K562 (cell line): Measurements from ENCODE around the gene TXLNG. TPM values are rescaled to one million over a fixed set of nuclear protein-coding genes. Genes with fewer than 3 reads are reported as not detected.

Source experiments
- ATAC-seq: fragments of 200-7000 bp; cut with Tn5 transposase; 3 replicates; pipeline ENCODE4 v1.9.1; 2020; ENCODE audit warnings: moderate library complexity
- BruUV-seq: library from RNA; stranded (reverse); fragments of 400-500 nt; replicated peaks from 2 replicates; lab custom pipeline; 2021; lab: Mats Ljungman, UMichigan
- CTCF ChIA-PET: fragments of 300-600 bp; formaldehyde crosslinking; extraction: SDS; loops from one replicate; lab custom pipeline; 2021; ENCODE audit warnings: low intra/inter-chr PET ratio; lab: Yijun Ruan, JAX
- POLR2A ChIA-PET: fragments of 300-600, 350-650 bp; sonication (Branson Sonifier 250); formaldehyde crosslinking; extraction: SDS; loops from one replicate; lab custom pipeline; 2021; ENCODE audit warnings: antibody characterized with exemption, inconsistent platforms; lab: Yijun Ruan, JAX
- DNase-seq, 4 experiments: peaks; one replicate each; pipeline versions ENCODE4 v3.0.0 to v3.0.0-alpha.2; 2011 to 2018; ENCODE audit warnings: low spot score in 3 of 4, mixed read lengths in 3 of 4; ENCODE audit errors: extremely low read depth in 1 of 4
- FAIRE-seq: peaks from 2 replicates; lab custom pipeline; 2011; peaks lifted over from hg19 to GRCh38; lab: Jason Lieb, UNC
- H2AFZ ChIP-seq: 2 replicates; pipeline ENCODE4 v1.6.0; 2011; ENCODE audit warnings: low read depth, low read length, control low read depth, inconsistent platforms
- H3K27ac ChIP-seq: fragments of 200-600 bp; 3 replicates; pipeline ENCODE4 v1.8.0; 2011; ENCODE audit warnings: low read depth, mild to moderate bottlenecking, control low read depth, inconsistent platforms, low read length, moderate library complexity, mixed read lengths; ENCODE audit errors: extremely low read depth
- H3K27me3 ChIP-seq, 2 experiments: fragments of 300-600 bp in 1 of 2; 2 replicates in 1 of 2; 3 replicates in 1 of 2; pipeline versions ENCODE4 v1.6.0 to v1.8.0; 2011; ENCODE audit warnings: inconsistent platforms in 2 of 2, low read length in 2 of 2, mild to moderate bottlenecking in 1 of 2, mixed read lengths in 1 of 2, moderate library complexity in 1 of 2; ENCODE audit not compliant: control insufficient read depth in 2 of 2, insufficient read depth in 2 of 2
- H3K36me3 ChIP-seq: fragments of 300-600 bp; 3 replicates; pipeline ENCODE4 v1.8.0; 2011; ENCODE audit warnings: mild to moderate bottlenecking, low read length, inconsistent platforms; ENCODE audit not compliant: control insufficient read depth, insufficient read depth
- H3K4me1 ChIP-seq, 2 experiments: fragments of 200-600 bp in 1 of 2; replicated peaks in 1 of 2; 2 replicates in 1 of 2; 3 replicates in 1 of 2; pipeline versions ENCODE4 v1.5.1 to v1.8.0; 2011; ENCODE audit warnings: inconsistent platforms in 2 of 2, low read length in 2 of 2, mild to moderate bottlenecking in 1 of 2, mixed read lengths in 1 of 2, moderate library complexity in 1 of 2; ENCODE audit not compliant: control insufficient read depth in 2 of 2, insufficient read depth in 2 of 2
- H3K4me2 ChIP-seq: 2 replicates; pipeline ENCODE4 v1.6.1; 2011; ENCODE audit warnings: low read length, control low read depth, inconsistent platforms, mixed read lengths; ENCODE audit not compliant: insufficient read depth
- H3K4me3 ChIP-seq: fragments of 200-600 bp; sonication (generic), shearing (Covaris generic); 2 replicates; pipeline ENCODE4 v1.5.1; 2016; ENCODE audit warnings: control low read depth, inconsistent platforms
- H3K79me2 ChIP-seq: fragments of 200-600 bp; 3 replicates; pipeline ENCODE4 v1.8.0; 2011; ENCODE audit warnings: low read length, inconsistent platforms; ENCODE audit not compliant: control insufficient read depth, insufficient read depth
- H3K9ac ChIP-seq, 2 experiments: 2 replicates each; pipeline versions ENCODE4 v1.6.0 to v1.6.1; 2011; ENCODE audit warnings: low read depth in 2 of 2, low read length in 2 of 2, control low read depth in 1 of 2, inconsistent platforms in 1 of 2, mild to moderate bottlenecking in 1 of 2, mixed read lengths in 1 of 2; ENCODE audit not compliant: insufficient read depth in 1 of 2
- H3K9me1 ChIP-seq: one replicate; pipeline ENCODE4 v1.6.0; 2011; ENCODE audit warnings: inconsistent platforms, mild to moderate bottlenecking, low read length, moderate library complexity; ENCODE audit not compliant: control insufficient read depth, insufficient read depth
- H3K9me3 ChIP-seq: replicated peaks from 2 replicates; pipeline ENCODE4 v1.5.1; 2011; ENCODE audit warnings: low read depth, low read length, inconsistent platforms; ENCODE audit not compliant: control insufficient read depth, insufficient read depth
- H4K20me1 ChIP-seq: replicated peaks from 2 replicates; pipeline ENCODE4 v1.6.1; 2011; ENCODE audit warnings: low read length, inconsistent platforms, mixed read lengths; ENCODE audit not compliant: control insufficient read depth, insufficient read depth
- CEBPB ChIP-seq: fragments of 450-650 bp; IDR thresholded peaks from 2 replicates; pipeline ENCODE4 v1.6.1; 2016; ENCODE audit warnings: missing genetic modification characterization, missing compliant biosample characterization
- CEBPG ChIP-seq, 3 experiments: fragments of 200-800 bp in 1 of 3; sonication (Bioruptor generic) in 1 of 3; sonication (generic) in 1 of 3; formaldehyde crosslinking in 1 of 3; IDR thresholded peaks in 2 of 3; conservative IDR thresholded peaks in 1 of 3; 2 replicates each; pipeline versions ENCODE4 v1.6.1 to v1.8.0; 2016 to 2022; ENCODE audit warnings: missing compliant biosample characterization in 2 of 3, missing genetic modification characterization in 2 of 3, mild to moderate bottlenecking in 1 of 3, missing genetic modification reagents in 1 of 3
- EP400 ChIP-seq: fragments of 450-650 bp; IDR thresholded peaks from 2 replicates; pipeline ENCODE4 v1.6.1; 2017; ENCODE audit warnings: antibody characterized with exemption, mild to moderate bottlenecking, moderate library complexity
- SAP30 ChIP-seq: fragments of 200-600 bp; sonication (generic); IDR thresholded peaks from 2 replicates; pipeline ENCODE4 v1.6.1; 2012; ENCODE audit warnings: borderline replicate concordance, low read depth, mild to moderate bottlenecking, moderate library complexity, low read length, control low read depth, inconsistent platforms; ENCODE audit not compliant: insufficient read depth, poor library complexity, severe bottlenecking
- ZNF384 ChIP-seq: IDR thresholded peaks from 2 replicates; pipeline ENCODE4 v1.6.1; 2012; ENCODE audit warnings: low read depth, low read length, improper control_type of control experiment
- WGBS: fragments of 100-300 bp; shearing (Covaris generic); methylation state at CpG from one replicate; pipeline ENCODE4 v1.1.6; 2016; ENCODE audit warnings: low coverage, mixed read lengths; ENCODE audit not compliant: insufficient coverage; ENCODE audit errors: missing lambda C conversion rate; 5-methylcytosine and 5-hydroxymethylcytosine counted together
- in situ Hi-C: fragments of 300-500 bp; cut with MboI; formaldehyde crosslinking; loops from 4 replicates; pipeline ENCODE4 v1.15.0; 2018; ENCODE audit warnings: inconsistent platforms, mixed read lengths
- intact Hi-C: fragments of 100-400 bp; cut with micrococcal nuclease; formaldehyde crosslinking; loops from 2 replicates; pipeline ENCODE4 v1.14.2; 2022
- polyA plus RNA-seq, 8 experiments: library from polyadenylated mRNA; depleted of rRNA in 4 of 8; stranded (reverse) in 5 of 8; unstranded in 3 of 8; fragments of >200 nt; fragmentation: Nextera tagmentation in 2 of 8; fragmentation: Illumina TruSeq in 1 of 8; extraction: Ambion mirVana in 2 of 8; extraction: Trizol in 1 of 8; gene quantifications; 2 replicates each; pipeline versions ENCODE4 v1.2.1 to v1.2.3, GENCODE V29; 2011 to 2014; ENCODE audit warnings: inconsistent platforms in 1 of 8, missing spikeins in 1 of 8
- total RNA-seq, 7 experiments: library from RNA; depleted of rRNA in 6 of 7; stranded (reverse); fragments of >200 nt in 6 of 7; fragmentation: Illumina TruSeq in 2 of 7; extraction: Trizol in 2 of 7; gene quantifications; 2 replicates each; pipeline versions ENCODE4 v1.2.1 to v1.2.3, GENCODE V29; 2011 to 2021; ENCODE audit warnings: low replicate concordance in 1 of 7
- TF ChIP-seq, protein P1 (sequence below), 2 experiments: fragments of 450-650 bp in 1 of 2; sonication (generic) in 1 of 2; formaldehyde crosslinking in 1 of 2; IDR thresholded peaks in 1 of 2; conservative IDR thresholded peaks in 1 of 2; 2 replicates each; pipeline versions ENCODE4 v1.6.1 to v1.8.1; 2016 to 2023; ENCODE audit warnings: mild to moderate bottlenecking in 2 of 2, moderate library complexity in 2 of 2, inconsistent platforms in 1 of 2, missing genetic modification reagents in 1 of 2
- TF ChIP-seq, protein P2 (sequence below): fragments of 250-450 bp; sonication (Bioruptor Pico); IDR thresholded peaks from 2 replicates; pipeline ENCODE4 v1.5.0; 2022; ENCODE audit warnings: mild to moderate bottlenecking
- TF ChIP-seq, protein P3 (sequence below), 2 experiments: fragments of 450-650 bp; formaldehyde crosslinking in 1 of 2; IDR thresholded peaks; 2 replicates each; pipeline versions ENCODE4 v1.4.0 to v1.6.1; 2014 to 2020; ENCODE audit warnings: mild to moderate bottlenecking in 2 of 2, borderline replicate concordance in 1 of 2, low read depth in 1 of 2

TXLNG gene
- total and polyA plus RNA-seq, 9 of the 15 experiments (the other 6 are each of a cell fraction or from before 2014, with no cell fraction given): 13.1 to 47.0 (median 31.6) TPM

DNA sequence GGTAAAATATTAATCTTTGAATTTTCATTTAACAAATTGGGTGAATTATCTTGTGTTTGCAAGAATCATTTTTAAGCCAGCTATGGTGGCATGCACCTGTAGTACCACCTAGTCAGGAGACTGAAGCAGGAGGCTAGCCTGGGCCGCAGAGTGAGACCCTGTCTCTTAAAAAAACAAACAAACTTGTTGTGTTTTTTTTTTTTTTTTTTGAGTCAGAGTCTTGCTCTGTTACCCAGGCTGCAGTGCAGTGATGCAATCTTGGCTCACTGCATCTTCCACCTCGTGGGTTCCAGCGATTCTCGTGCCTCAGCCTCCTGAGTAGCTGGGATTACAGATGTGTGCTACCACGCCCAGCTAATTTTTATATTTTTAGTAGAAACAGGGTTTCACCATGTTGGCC lies 2.2 kb downstream of the TXLNG start:
- in situ Hi-C loops (no loop called here), intact Hi-C loops (no loop called here)
- DNase-seq (no peak), ATAC-seq (no peak), FAIRE-seq (no peak)
- Histone ChIP-seq H2AFZ (no peak overlapping the region), H3K36me3 (peaks cover 46% of the 10 kb centered on the region), H3K4me1 (peaks cover 7 to 10% of the 10 kb centered on the region in 2 experiments; a peak in 4 of 5 replicates), H3K27ac (no peak overlapping the region), H4K20me1 (no peaks in the 10 kb centered on the region), H3K9me1 (no peaks in the 10 kb centered on the region), H3K4me2 (peak overlapping the region; percentile 87; the same call in 1 of the 2 replicates), H3K4me3 (no peak overlapping the region), H3K79me2 (peaks cover 68% of the 10 kb centered on the region), H3K9ac (no peak overlapping the region), H3K9me3 (no peaks in the 10 kb centered on the region), H3K27me3 (no peaks in the 10 kb centered on the region)
- ChIA-PET POLR2A (interaction anchor here (0.5 to 2.8 kb wide), 4 partner anchors 9 to 68 kb away, joined by 3 to 12 read pairs (median 3); no protein-coding TSS in a partner anchor), CTCF (no interaction called here)
- no TSS peak for BruUV-seq
- 46% methylated on average over 5 of the region's 5 CpGs for WGBS
- peak; percentile 30; the same call in 1 of the 2 replicates for TF ChIP-seq EP400
- TF ChIP-seq CEBPB (tag): 0 out of 2 replicates have a peak, but pooled peaks have one; percentile 26
- peak; percentile 76 for TF ChIP-seq CEBPG (CRISPR knock-in tag; IDR thresholded peaks at IDR 0.05)
- 0 out of 4 replicates have a peak, but pooled peaks of 1 of the 2 experiments have one; percentile 41 for TF ChIP-seq CEBPG (tag; conservative IDR thresholded peaks at IDR 0.05 in 1 of 2, IDR thresholded peaks at IDR 0.05 in 1 of 2)
- TF ChIP-seq, protein P1, sequence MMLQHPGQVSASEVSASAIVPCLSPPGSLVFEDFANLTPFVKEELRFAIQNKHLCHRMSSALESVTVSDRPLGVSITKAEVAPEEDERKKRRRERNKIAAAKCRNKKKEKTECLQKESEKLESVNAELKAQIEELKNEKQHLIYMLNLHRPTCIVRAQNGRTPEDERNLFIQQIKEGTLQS (IDR thresholded peaks at IDR 0.05): peak; percentile 77
- TF ChIP-seq, protein P1 (CRISPR knock-in tag; conservative IDR thresholded peaks at IDR 0.05): no peak
- TF ChIP-seq, protein P2, sequence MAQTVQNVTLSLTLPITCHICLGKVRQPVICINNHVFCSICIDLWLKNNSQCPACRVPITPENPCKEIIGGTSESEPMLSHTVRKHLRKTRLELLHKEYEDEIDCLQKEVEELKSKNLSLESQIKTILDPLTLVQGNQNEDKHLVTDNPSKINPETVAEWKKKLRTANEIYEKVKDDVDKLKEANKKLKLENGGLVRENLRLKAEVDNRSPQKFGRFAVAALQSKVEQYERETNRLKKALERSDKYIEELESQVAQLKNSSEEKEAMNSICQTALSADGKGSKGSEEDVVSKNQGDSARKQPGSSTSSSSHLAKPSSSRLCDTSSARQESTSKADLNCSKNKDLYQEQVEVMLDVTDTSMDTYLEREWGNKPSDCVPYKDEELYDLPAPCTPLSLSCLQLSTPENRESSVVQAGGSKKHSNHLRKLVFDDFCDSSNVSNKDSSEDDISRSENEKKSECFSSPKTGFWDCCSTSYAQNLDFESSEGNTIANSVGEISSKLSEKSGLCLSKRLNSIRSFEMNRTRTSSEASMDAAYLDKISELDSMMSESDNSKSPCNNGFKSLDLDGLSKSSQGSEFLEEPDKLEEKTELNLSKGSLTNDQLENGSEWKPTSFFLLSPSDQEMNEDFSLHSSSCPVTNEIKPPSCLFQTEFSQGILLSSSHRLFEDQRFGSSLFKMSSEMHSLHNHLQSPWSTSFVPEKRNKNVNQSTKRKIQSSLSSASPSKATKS (CRISPR knock-in tag): no peak
- TF ChIP-seq, protein P3, sequence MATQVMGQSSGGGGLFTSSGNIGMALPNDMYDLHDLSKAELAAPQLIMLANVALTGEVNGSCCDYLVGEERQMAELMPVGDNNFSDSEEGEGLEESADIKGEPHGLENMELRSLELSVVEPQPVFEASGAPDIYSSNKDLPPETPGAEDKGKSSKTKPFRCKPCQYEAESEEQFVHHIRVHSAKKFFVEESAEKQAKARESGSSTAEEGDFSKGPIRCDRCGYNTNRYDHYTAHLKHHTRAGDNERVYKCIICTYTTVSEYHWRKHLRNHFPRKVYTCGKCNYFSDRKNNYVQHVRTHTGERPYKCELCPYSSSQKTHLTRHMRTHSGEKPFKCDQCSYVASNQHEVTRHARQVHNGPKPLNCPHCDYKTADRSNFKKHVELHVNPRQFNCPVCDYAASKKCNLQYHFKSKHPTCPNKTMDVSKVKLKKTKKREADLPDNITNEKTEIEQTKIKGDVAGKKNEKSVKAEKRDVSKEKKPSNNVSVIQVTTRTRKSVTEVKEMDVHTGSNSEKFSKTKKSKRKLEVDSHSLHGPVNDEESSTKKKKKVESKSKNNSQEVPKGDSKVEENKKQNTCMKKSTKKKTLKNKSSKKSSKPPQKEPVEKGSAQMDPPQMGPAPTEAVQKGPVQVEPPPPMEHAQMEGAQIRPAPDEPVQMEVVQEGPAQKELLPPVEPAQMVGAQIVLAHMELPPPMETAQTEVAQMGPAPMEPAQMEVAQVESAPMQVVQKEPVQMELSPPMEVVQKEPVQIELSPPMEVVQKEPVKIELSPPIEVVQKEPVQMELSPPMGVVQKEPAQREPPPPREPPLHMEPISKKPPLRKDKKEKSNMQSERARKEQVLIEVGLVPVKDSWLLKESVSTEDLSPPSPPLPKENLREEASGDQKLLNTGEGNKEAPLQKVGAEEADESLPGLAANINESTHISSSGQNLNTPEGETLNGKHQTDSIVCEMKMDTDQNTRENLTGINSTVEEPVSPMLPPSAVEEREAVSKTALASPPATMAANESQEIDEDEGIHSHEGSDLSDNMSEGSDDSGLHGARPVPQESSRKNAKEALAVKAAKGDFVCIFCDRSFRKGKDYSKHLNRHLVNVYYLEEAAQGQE (IDR thresholded peaks at IDR 0.05; ENCODE audit: borderline replicate concordance): no peak
- TF ChIP-seq, protein P3 (CRISPR knock-in tag; IDR thresholded peaks at IDR 0.05; ENCODE audit: low read depth): no peak
- TF ChIP-seq ZNF384: 0 out of 2 replicates have a peak, but pooled peaks have one; percentile 27
- no peak for TF ChIP-seq SAP30
